Measurements from ENCODE around the gene OXT. TPM values are rescaled to one million over a fixed set of nuclear protein-coding genes. Genes with fewer than 3 reads are reported as not detected.

The OXT gene
- total and polyA plus RNA-seq, 2 of the 13 experiments (the other 11 are each of a cell fraction or from before 2014, with no cell fraction given), result not detected

DNA sequence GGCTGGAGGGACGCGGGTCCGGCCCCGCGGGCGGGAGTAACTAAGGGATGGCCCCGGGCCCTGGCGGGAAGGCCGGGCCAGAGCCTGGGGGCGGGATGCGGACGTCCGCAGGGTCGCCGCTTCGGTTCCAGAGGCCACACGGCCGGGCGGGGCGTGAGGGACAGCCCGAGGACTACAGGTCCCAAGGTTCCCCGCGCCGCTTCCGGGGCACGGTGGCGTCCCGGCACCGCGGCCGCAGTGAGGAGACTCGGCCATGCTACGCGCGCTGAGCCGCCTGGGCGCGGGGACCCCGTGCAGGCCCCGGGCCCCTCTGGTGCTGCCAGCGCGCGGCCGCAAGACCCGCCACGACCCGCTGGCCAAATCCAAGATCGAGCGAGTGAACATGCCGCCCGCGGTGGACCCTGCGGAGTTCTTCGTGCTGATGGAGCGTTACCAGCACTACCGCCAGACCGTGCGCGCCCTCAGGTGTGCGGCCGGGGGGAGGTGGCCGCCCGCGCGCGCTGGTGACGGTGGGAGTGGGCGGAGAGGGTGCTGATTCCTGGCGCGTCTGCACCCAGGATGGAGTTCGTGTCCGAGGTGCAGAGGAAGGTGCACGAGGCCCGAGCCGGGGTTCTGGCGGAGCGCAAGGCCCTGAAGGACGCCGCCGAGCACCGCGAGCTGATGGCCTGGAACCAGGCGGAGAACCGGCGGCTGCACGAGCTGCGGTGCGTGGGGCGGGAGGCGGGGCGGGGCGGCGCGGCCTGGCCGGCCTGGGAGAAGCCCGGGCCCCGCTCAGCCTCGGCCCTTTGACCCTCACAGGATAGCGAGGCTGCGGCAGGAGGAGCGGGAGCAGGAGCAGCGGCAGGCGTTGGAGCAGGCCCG is 25.4 kb upstream of the OXT start, which contains the start of gene MRPS26 (continued):
- TF ChIP-seq ZNF878 (CRISPR knock-in tag; IDR thresholded peaks at IDR 0.05) (no peak), SIN3A (IDR thresholded peaks at IDR 0.05; ENCODE audit: borderline replicate concordance, low read depth, low read length) (peak; percentile 87), ZNF30 (CRISPR knock-in tag; IDR thresholded peaks at IDR 0.05) (peak; percentile 63; the same call in 1 of the 2 replicates), HNRNPL (IDR thresholded peaks at IDR 0.05; ENCODE audit: low read depth, low read length) (no peak; the same call in 1 of the 2 replicates), ZNF576 (CRISPR knock-in tag; IDR thresholded peaks at IDR 0.05) (no peak), ZNF850 (CRISPR knock-in tag; conservative IDR thresholded peaks at IDR 0.05) (no peak), SMYD3 (CRISPR knock-in tag; IDR thresholded peaks at IDR 0.05) (0 out of 2 replicates have a peak, but pooled peaks have one; percentile 75), ZNF616 (CRISPR knock-in tag; IDR thresholded peaks at IDR 0.05; ENCODE audit: low read depth) (0 out of 2 replicates have a peak, but pooled peaks have one; percentile 21), SP5 (CRISPR knock-in tag; IDR thresholded peaks at IDR 0.05; ENCODE audit: borderline replicate concordance, low read depth) (peak; percentile 63; the same call in 1 of the 2 replicates), CBX2 (IDR thresholded peaks at IDR 0.05; ENCODE audit: low read depth, low read length) (no peak), CBX2 (CRISPR knock-in tag; IDR thresholded peaks at IDR 0.05; ENCODE audit: low read depth) (0 out of 2 replicates have a peak, but pooled peaks have one; percentile 35), ZBED4 (CRISPR knock-in tag; IDR thresholded peaks at IDR 0.05; ENCODE audit: borderline replicate concordance) (peak; percentile 68), HMG20B (CRISPR knock-in tag; conservative IDR thresholded peaks at IDR 0.05) (peak; percentile 9), ZNF33A (CRISPR knock-in tag; IDR thresholded peaks at IDR 0.05; ENCODE audit: borderline replicate concordance) (no peak), JUNB (CRISPR knock-in tag; IDR thresholded peaks at IDR 0.05; ENCODE audit: borderline replicate concordance) (no peak; the same call in 1 of the 2 replicates), ZHX1 (CRISPR knock-in tag; IDR thresholded peaks at IDR 0.05; ENCODE audit: low read depth) (peak; percentile 80)
- TF ChIP-seq, protein P1, sequence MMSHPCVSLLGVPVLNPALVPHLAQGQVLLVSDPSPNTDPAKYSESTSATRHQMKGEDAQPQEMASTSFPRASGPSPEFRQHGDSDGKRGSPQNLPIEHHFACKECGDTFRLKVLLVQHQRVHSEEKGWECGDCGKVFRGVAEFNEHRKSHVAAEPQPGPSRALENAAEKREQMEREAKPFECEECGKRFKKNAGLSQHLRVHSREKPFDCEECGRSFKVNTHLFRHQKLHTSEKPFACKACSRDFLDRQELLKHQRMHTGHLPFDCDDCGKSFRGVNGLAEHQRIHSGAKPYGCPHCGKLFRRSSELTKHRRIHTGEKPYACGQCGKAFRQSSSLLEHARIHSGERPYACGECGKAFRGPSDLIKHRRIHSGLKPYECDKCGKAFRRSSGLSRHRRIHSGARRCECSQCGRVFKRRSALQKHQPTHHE (CRISPR knock-in tag; IDR thresholded peaks at IDR 0.05; ENCODE audit: borderline replicate concordance), result peak; percentile 90
- TF ChIP-seq, protein P2, sequence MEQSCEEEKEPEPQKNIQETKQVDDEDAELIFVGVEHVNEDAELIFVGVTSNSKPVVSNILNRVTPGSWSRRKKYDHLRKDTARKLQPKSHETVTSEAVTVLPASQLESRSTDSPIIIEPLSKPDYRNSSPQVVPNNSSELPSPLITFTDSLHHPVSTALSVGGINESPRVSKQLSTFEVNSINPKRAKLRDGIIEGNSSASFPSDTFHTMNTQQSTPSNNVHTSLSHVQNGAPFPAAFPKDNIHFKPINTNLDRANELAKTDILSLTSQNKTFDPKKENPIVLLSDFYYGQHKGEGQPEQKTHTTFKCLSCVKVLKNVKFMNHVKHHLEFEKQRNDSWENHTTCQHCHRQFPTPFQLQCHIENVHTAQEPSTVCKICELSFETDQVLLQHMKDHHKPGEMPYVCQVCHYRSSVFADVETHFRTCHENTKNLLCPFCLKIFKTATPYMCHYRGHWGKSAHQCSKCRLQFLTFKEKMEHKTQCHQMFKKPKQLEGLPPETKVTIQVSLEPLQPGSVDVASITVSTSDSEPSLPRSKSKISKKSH (CRISPR knock-in tag; IDR thresholded peaks at IDR 0.05; ENCODE audit: borderline replicate concordance), result 0 out of 2 replicates have a peak, but pooled peaks have one; percentile 77
